NCI-H1417 (cell line): Measurements from ENCODE around the gene TEX22.

Experiments used
- DNase-seq, 3 experiments: peaks; one replicate each; lab custom pipeline; 2025; lab: John Stamatoyannopoulos, UW

Gene TEX22

DNA sequence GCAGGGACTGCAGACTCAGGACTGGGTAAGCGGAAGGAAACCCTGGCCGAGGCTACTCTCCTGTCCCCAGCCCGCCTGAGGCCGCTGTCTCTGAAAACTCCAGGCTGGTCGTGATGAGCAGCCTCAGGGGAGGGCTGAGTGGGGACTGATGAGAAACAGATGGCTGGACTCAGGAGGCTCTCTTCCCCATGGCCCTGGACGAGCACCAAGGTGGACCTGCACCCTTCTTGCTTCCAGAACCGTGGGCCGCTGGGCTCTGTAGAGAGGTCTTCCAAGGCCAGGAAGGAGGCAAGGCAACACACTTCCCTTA lies 1.1 kb downstream of the TEX22 start:
- DNase-seq: no peak

DNA sequence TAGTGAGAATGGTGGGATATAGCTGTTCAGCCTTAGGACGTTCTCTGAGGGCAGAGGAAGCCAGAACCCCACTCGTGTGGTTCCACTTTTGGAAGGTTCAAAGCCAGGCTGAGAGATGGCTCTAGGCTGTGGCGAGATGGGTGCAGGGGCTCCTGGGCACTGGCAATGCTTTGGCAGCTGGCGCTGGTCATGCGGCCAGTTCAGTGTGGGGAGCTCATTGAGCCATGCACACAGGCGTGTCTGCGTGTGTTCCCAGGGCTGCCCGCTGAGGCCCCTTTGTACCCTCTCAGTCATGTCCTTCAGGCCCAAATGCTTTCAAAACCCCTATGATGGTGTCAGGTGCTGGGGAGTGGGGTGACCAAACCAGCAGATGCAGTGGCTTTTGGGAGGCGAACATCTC lies 1.7 kb downstream of the TEX22 start:
- no peak for DNase-seq

- DNase-seq: no peak
Measured at GRCh38 chr14:105401699-105402098, 3.4 kb downstream of the TEX22 start.

GRCh38 chr14:105408592-105408991 lies 10.3 kb downstream of the TEX22 start:
- no peak for DNase-seq

DNA sequence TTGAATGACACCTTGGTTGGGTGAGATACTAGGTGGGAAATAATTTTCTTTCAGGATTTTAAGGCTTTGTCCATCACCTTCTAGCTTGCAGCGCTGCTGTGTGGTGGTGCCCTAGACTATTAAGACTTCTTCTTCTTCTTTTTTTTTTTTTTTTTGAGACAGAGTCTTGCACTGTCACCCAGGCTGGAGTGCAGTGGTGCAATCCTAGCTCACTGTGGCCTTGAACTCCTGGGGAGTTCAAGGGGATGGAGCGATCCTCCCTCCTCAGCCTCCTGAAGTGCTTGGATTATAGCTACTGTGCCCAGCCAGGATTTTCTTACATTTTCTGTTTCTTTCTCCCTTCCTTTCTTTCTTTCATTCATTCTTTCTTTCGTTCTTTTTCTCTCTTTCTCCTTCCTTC lies 11.0 kb downstream of the TEX22 start:
- DNase-seq: no peak

GRCh38 chr14:105410642-105411016 lies 12.3 kb downstream of the TEX22 start:
- no peak for DNase-seq

- DNase-seq: peak; percentile 52 to 83 (median 81)
Measured at GRCh38 chr14:105411017-105411941, 12.9 kb downstream of the TEX22 start.

DNA sequence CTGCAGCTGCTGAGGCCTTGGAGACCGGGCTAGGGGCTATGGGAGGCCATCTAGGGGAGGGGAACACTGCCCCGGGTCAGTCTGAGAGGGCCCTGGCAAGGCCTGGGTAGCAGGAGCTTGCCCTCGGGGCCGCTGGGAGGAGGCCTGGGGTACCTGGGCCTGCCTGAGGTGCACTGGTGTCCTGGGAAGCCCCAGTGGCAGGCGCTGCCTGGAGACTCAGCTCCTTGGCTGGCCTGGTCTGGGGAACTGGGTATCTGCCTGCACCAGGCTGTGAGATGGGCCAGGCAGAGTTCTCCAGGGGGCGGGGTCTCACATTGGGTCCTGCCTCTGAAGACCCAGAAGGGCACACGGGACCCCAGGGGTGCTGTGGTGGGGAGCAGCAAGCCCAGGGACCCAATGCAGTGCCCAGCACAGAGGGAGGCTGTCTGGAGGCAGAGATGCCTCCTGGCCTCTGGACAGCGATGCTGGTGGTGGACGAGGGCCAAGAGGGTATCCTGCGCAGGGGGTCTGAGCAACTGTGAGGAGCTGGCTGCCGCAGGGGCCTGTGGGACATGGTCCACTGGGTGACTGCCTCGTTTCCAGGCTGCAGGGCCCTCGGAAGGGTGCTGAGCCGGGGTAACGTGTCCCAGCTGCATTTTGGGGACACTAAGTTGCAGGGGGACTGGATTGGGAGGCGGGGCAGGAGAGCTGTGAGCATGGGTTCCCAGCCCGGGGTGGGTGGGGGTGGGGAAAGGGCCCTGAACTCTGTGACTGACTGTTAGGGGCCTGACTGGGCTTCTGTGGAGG lies 13.8 kb downstream of the TEX22 start:
- DNase-seq: no peak

- DNase-seq: peak in 1 of 3 experiments; percentile 23
Measured at GRCh38 chr14:105412771-105413543, 14.6 kb downstream of the TEX22 start.

GRCh38 chr14:105413544-105413886 lies 15.2 kb downstream of the TEX22 start:
- no peak for DNase-seq

DNA sequence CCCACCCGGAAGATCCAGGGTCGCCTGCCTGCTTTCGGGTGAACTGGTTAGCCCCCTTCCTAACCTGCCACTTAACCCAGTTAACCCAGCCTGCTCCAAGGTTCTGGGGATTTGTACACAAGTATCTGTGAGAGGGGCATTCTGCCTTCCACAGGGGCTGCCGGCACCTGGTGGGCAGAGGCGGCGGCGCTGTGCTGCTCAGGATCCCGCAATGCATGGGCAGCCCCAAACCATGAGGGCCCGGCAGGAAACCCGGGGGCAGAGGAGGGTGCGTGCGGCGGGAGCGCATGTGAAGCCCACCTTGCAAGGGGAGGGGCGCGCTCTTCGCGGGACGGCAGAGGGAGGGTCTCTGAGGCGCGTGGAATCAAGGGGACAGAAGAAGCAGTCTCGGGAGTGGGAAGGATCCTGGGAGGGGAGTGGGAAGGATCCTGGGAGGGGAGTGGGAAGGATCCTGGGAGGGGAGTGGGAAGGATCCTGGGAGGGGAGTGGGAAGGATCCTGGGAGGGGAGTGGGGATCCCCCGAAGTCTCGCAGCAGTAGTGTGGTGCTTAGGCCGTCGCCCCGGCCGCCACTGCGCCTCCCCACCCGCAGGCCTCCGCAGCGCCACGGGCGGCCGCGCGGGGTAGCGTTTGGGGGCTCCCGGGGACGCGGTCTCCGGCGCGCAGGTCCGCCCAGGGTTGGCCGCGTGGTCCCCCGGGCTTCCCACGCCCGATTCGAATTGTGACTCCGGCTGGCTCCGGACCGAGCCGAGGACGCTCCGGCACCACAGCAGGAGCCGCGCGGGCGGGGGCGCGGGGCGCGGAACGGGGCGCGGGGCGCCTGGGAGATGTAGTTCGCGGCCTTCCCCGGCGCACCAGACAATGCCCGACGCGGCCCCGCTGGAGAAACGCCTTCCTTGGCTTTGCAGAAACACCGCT lies 16.4 kb downstream of the TEX22 start:
- peak; percentile 76 to 87 (median 84) for DNase-seq

DNA sequence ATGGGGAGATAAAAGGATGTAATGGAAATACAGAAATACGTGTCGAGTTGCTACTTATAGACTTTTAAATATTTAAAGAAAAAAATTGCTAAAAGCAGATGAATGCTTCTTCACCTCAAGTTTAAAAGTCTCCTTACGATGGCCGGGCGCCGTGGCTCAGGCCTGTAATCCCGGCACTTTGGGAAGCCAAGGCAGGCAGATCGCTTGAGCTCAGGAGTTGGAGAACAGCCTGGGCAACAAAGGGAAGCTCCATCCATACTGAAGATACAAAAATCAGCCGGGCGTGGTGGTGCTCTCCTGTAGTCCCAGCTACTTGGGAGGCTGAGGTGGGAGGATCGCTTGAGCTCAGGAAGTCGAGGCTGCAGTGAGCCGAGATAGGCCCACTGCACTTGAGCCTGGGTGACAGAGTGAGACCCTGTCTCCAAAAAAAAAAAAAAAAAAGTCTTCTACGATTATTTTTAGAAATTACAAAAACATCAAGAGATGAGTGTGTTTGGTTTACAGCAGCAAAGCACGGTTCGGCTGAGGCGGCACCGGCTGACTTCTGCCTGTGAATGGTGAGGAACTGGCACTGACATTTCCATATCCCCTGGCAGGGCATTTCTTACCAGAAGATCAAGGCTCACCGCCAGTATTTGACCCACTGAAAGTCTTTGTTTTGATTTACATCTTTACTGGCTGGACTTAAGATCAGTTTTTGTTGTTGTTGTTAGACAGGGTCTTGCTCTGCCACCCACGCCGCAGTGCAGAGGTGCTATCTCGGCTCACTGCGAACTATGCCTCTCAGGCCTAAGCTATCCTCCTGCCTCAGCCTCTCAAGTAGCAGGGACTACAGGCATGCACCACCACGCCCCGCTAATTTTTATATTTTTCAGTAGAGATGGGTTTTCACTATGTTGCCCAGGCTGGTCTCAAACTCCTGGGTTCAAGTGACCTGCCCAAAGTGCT lies 17.4 kb downstream of the TEX22 start:
- DNase-seq: no peak

GRCh38 chr14:105416671-105417070 lies 18.3 kb downstream of the TEX22 start:
- no peak for DNase-seq

DNA sequence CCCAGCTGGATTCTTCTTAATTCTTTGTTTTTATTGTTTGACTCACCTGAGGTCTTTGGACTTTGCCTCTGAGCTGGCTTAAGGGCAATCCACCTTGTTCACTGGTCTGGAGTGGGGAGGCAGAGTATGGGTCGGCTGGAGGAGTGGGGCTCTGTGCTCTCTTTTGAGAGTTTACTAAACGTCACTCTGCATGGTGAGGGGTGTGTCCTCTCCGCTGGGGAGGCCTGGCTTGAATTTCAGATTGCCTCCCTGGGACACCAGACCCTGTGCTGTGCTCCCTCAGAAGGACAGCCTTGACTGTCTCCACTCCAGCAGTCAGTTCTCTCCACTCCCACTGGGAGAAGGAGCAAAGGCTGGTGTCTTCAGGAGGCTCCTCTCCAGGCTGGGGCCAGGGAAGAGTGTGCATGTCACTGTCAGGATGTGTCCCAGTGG lies 19.4 kb downstream of the TEX22 start:
- DNase-seq: no peak

DNA sequence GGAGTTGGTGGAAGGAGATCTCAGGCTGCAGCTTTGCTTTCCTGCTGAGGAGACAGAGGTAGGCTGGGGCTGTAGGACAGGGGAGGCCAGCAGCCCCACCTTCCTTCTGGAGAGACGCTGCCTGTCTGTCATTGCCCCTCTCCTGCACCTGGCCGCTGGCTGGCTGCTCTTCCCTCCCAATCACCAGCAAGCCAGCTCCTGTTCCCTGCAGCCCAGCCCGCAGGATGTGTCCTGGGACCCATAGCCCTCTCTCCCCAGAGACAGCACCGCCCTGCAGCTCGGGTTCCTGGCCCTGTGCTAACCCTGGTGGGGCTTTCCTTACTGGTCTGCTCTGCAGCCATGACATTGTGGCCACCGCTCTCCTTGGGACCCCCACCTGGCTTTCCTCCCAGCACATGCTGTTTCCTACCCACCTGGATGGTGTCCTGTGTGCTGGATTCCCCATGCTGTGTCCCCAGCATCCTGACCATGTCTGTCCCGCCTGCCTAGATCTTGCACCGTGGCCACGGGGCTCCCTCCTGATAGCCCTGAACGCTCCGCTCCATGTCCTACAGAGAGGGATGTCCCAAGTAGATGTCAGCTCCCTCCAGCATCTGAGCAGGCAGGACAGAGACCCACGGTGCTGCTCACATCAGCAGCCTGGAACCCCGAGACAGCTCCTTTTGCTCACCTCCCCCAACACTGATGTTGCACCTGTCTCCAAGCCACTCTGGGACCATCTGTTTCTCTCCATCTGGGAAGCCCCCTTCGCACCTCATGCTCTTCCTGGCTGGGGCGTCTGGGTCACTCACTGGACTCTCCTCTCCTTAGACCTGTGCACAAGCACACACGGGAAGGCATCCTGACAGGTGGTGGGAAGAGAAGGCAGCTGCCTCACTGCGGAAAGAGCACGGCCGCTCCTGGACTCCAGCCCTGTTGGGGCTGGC lies 20.2 kb downstream of the TEX22 start:
- peak in 2 of 3 experiments; percentile 47 to 71 for DNase-seq

DNA sequence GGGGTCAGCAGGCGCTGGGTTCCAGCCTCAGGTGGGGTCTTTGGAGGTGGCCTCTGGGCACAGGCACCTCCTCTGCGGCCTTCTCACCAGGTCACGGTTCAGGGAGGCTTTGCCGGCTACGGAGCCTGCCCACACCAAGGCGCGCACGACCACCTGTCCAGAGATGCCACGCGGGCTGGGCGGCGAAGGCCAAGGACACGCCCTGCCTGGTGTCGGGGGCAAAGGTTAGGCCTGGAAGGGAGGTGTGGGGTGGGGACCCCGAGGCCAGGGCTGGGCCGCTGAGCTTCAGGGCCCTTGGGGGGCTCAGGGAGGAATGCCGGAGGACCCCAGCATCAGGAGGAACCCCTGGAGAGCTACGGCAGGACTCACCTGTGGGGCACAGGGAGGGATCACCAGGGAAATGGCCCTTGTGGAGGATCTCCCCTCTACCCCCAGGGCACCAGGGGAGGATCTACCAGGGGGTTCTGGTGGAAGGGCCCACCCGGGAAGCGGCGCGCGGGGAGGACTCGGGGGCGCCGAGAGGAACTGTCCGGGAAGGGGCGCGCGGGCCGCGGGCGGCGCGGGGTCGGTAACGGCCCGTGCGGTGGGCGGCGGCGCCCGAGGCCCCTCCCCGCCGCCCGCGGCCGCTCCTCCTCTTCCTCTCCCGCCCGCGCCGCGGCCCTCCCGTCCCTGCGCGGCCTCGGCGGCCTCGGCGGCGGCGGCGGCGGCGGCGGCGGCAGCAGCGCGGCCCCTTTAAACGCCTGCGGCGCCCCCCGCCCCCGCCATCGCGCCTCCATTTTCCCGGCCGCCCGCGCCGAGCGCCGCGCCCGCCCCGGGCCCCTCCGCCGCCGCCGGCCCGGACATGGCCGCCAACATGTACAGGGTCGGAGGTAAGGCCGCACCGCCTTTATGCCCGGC lies 21.1 kb downstream of the TEX22 start, which contains the start of gene MTA1:
TSS of gene MTA1 (plus strand) at position 633 of the 897 bp plus-strand sequence. CDS start at position 842, 209 bp downstream.
- DNase-seq: peak; percentile 52 to 71 (median 69)

DNA sequence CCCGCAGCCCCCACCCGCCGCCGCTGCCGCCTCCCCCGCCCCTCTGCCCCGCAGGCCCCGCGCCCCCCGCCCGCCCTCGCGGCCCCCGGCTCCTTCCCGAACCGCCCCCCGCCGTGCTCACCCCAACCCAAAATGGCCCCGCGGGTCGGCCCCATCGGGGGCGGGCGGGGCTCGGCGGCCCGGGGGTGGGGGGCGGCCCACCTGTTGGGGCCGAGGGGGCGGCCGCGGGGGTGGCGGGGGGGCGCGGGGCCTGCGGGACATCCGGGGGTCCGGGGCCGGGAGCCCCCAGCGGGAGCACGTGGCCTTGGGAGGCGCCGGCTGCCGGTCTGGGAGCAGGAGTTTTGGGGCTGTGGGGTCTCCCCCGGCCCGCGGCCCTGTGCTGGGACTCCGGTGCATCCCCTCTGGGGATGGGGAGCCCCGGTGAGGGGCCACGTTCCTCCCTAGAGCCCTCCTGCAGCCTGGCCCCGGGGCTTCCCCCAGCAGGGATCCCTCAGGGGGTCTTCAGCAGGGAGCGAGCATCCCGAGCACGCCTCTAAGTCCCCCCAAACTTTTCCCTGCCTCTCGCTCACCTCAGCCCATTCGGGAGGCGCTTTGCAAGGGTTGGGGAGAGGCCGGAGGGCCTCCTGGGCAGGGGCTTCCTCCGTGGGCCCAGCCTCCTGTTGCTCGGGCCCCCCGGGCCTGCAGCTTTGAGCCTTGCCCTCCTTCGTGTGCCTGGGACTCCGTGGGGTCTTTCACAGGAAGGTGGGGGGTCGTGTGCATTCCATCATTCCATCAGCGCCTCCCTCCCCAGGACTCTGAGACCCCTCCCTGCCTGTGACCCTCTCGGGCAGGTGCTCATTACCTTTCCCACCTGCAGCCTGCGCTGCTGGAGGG lies 22.0 kb downstream of the TEX22 start:
- DNase-seq: no peak
